Measurements from ENCODE around the gene IGF2R.
A peak's percentile ranks its signal among the peaks of the same experiment; 100 is the strongest.

Gene IGF2R

DNA sequence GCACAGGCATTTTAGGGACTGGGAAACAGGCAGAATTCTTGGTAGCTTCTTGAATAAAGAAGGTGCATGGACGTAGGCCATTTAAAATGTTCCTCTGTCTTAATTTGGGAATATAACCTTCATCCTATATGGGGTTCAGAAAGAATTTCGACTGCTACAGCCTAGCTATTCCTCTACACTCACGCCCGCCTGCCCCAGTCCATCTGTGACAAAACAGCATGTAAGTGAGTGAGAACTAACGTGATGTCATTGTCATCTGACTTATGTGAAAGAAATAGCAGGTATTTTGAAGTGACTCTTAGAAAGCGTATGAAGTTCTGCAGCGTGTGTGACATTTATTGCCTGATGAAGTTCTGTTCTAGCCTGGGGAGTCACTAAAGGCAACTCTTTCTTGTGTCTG, 100.6 kb downstream of the IGF2R start:
- Mint-ChIP-seq H3K27me3 (no peaks in the 10 kb centered on the region), H3K36me3 (peaks cover 35% of the 10 kb centered on the region), H3K4me3 (no peak overlapping the region), H3K27ac (no peak overlapping the region), H3K9me3 (no peaks in the 10 kb centered on the region), H3K4me1 (peaks cover 36% of the 10 kb centered on the region)

GRCh38 chr6:160070427-160070826, 101.5 kb downstream of the IGF2R start:
- Mint-ChIP-seq H3K36me3 (peaks cover 27% of the 10 kb centered on the region), H3K4me1 (peaks cover 36% of the 10 kb centered on the region), H3K9me3 (no peaks in the 10 kb centered on the region), H3K27me3 (no peaks in the 10 kb centered on the region), H3K27ac (no peak overlapping the region), H3K4me3 (no peak overlapping the region)

DNA sequence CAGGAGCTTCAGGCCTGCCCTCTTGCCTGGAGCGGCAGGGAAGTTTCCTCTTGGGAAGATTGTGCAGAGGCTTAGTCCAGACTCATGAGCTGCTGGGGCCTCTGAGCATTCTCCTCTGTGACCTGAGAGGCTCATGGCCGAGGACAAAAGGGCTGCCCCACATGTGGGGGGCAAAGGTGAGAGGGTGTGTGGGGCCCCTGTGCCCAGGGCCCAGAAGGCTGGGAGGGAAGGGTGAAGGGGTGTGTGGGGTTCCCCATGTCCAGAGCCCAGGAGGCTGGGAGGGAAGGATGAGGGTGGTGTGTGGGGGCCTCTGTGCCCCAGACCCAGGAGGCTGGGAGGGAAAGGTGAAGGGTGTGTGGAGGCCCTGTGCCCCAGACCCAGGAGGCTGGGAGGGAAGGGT, 101.9 kb downstream of the IGF2R start:
- H3K27me3 Mint-ChIP-seq = no peaks in the 10 kb centered on the region
- peaks cover 36% of the 10 kb centered on the region for H3K4me1 Mint-ChIP-seq
- no peak overlapping the region for H3K4me3 Mint-ChIP-seq
- no peak overlapping the region for H3K27ac Mint-ChIP-seq
- peaks cover 25% of the 10 kb centered on the region for H3K36me3 Mint-ChIP-seq
- H3K9me3 Mint-ChIP-seq = no peaks in the 10 kb centered on the region

GRCh38 chr6:160071805-160072690, 103.2 kb downstream of the IGF2R start:
- Mint-ChIP-seq H3K4me3 (no peak overlapping the region), H3K36me3 (peaks cover 22% of the 10 kb centered on the region), H3K27me3 (no peaks in the 10 kb centered on the region), H3K9me3 (no peaks in the 10 kb centered on the region), H3K27ac (no peak overlapping the region), H3K4me1 (peaks cover 31% of the 10 kb centered on the region)

- no peaks in the 10 kb centered on the region for H3K9me3 Mint-ChIP-seq
- H3K36me3 Mint-ChIP-seq = peaks cover 20% of the 10 kb centered on the region
- peaks cover 19% of the 10 kb centered on the region for H3K4me1 Mint-ChIP-seq
These were observed 104.4 kb downstream of the IGF2R start for GRCh38 chr6:160073272-160073671.

GRCh38 chr6:160076009-160076408, 107.1 kb downstream of the IGF2R start:
- H3K4me3 Mint-ChIP-seq = no peak overlapping the region
- H3K27me3 Mint-ChIP-seq = no peaks in the 10 kb centered on the region
- peaks cover 13% of the 10 kb centered on the region for H3K36me3 Mint-ChIP-seq
- H3K9me3 Mint-ChIP-seq = no peaks in the 10 kb centered on the region
- H3K4me1 Mint-ChIP-seq = no peaks in the 10 kb centered on the region
- no peak overlapping the region for H3K27ac Mint-ChIP-seq

More at GRCh38 chr6:160073272-160073671, 104.4 kb downstream of the IGF2R start:
- Mint-ChIP-seq H3K27me3 (no peaks in the 10 kb centered on the region), H3K4me3 (no peak overlapping the region), H3K27ac (no peak overlapping the region)

- H3K4me1 Mint-ChIP-seq = no peaks in the 10 kb centered on the region
- no peaks in the 10 kb centered on the region for H3K9me3 Mint-ChIP-seq
- H3K36me3 Mint-ChIP-seq = peaks cover 17% of the 10 kb centered on the region
- H3K4me3 Mint-ChIP-seq = no peak overlapping the region
- H3K27ac Mint-ChIP-seq = no peak overlapping the region
- H3K27me3 Mint-ChIP-seq = no peaks in the 10 kb centered on the region
These were observed 108.1 kb downstream of the IGF2R start for GRCh38 chr6:160077024-160077423.

DNA sequence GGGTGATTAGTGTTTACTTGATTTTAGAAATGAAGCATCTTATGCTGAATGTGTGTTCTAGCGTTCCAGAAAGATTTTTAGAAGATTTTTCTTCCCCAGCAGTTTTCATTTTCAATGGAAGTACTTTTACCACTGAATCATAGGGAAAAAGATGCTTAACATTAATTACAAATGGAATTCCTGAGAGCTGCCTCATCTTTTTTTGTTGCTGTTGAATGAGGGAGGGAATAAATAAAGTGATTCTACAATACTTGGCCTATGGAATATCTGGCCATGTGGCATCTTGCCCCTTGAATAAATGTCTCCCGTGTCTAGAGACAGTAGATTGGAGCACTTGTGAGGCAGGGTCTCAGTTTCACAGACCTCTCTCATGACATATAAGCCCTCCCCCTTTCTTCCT, 108.6 kb downstream of the IGF2R start:
- H3K36me3 Mint-ChIP-seq = peaks cover 15% of the 10 kb centered on the region
- H3K9me3 Mint-ChIP-seq = no peaks in the 10 kb centered on the region
- no peaks in the 10 kb centered on the region for H3K27me3 Mint-ChIP-seq
- no peak overlapping the region for H3K4me3 Mint-ChIP-seq
- no peaks in the 10 kb centered on the region for H3K4me1 Mint-ChIP-seq
- H3K27ac Mint-ChIP-seq = no peak overlapping the region

GRCh38 chr6:160078883-160079685, 110.2 kb downstream of the IGF2R start:
- H3K4me1 Mint-ChIP-seq = no peaks in the 10 kb centered on the region
- H3K27me3 Mint-ChIP-seq = no peaks in the 10 kb centered on the region
- H3K36me3 Mint-ChIP-seq = peaks cover 11% of the 10 kb centered on the region
- no peak overlapping the region for H3K27ac Mint-ChIP-seq
- H3K4me3 Mint-ChIP-seq = no peak overlapping the region
- no peaks in the 10 kb centered on the region for H3K9me3 Mint-ChIP-seq

GRCh38 chr6:160079686-160080043, 110.8 kb downstream of the IGF2R start:
- Mint-ChIP-seq H3K27me3 (no peaks in the 10 kb centered on the region), H3K4me3 (no peak overlapping the region), H3K4me1 (no peaks in the 10 kb centered on the region), H3K36me3 (peaks cover 14% of the 10 kb centered on the region), H3K27ac (no peak overlapping the region), H3K9me3 (no peaks in the 10 kb centered on the region)

DNA sequence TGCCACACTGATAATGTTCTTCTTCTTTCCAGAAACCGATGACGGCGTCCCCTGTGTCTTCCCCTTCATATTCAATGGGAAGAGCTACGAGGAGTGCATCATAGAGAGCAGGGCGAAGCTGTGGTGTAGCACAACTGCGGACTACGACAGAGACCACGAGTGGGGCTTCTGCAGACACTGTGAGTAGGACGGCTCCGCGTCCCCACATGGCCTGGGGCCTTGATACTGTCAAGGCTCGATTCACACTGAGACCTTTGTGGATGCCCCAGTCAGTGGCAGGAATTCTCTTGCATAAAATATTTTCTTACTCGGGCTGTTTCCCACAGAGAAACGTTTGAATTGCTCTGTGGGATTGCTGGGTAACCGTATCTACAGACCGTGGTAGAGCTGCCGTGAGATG, 111.2 kb downstream of the IGF2R start:
- peaks cover 17% of the 10 kb centered on the region for H3K36me3 Mint-ChIP-seq
- H3K9me3 Mint-ChIP-seq = no peaks in the 10 kb centered on the region
- no peaks in the 10 kb centered on the region for H3K27me3 Mint-ChIP-seq
- H3K27ac Mint-ChIP-seq = no peak overlapping the region
- H3K4me1 Mint-ChIP-seq = no peaks in the 10 kb centered on the region
- no peak overlapping the region for H3K4me3 Mint-ChIP-seq

GRCh38 chr6:160081398-160081797, 112.5 kb downstream of the IGF2R start:
- H3K9me3 Mint-ChIP-seq = no peaks in the 10 kb centered on the region
- H3K27me3 Mint-ChIP-seq = no peaks in the 10 kb centered on the region
- peaks cover 8% of the 10 kb centered on the region for H3K4me1 Mint-ChIP-seq
- H3K4me3 Mint-ChIP-seq = no peak overlapping the region
- H3K36me3 Mint-ChIP-seq = peaks cover 25% of the 10 kb centered on the region
- no peak overlapping the region for H3K27ac Mint-ChIP-seq

DNA sequence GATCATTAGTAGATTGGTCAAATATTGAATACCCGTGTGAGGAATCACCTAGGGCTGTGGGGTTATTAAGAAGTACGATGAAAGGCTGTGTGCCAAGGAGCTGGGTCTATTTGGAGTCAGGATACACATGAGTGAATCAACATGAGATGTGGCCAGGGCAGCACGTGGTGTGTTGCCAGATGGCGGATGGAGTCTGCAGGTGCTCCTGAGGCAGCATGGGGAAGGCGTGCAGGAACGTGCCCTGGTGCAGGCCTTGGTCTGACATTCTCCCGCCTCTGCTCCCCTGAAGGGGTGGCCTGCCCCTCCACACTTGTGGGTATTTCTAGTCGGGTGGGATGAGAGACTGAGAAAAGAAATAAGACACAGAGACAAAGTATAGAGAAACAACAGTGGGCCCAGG, 113.7 kb downstream of the IGF2R start:
- Mint-ChIP-seq H3K27ac (no peak overlapping the region), H3K27me3 (no peaks in the 10 kb centered on the region), H3K9me3 (no peaks in the 10 kb centered on the region), H3K4me1 (peaks cover 8% of the 10 kb centered on the region), H3K36me3 (peaks cover 24% of the 10 kb centered on the region), H3K4me3 (no peak overlapping the region)

DNA sequence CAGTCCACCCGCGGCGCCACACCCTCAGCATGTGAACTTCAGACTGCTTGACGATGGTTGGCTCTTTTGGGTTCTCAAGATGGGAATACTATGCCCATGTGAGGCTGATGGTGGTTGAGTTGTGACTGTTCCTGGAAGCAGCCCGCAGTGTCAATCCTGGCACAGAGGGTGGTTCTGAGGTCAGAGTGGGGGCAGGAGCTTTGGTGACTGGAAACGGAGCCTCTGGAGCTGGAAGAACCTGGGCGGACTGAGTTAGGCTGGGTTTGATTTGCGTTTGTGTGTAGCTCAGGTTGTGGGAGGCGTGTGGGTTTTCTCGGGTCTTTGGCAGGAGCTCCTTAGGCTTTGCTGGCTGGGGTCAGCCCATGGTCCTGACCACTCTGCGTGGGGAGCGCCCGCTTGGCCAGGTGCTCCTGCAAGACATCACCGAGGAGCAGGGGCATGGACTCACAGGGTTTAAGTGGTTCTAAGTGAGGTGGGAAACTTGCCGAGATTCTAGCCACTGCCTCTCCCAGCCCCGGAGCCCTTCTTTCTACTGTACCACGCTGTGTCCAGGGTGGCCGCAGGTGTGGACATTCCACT, 115.4 kb downstream of the IGF2R start:
- Mint-ChIP-seq H3K9me3 (no peaks in the 10 kb centered on the region), H3K36me3 (peaks cover 29% of the 10 kb centered on the region), H3K4me1 (peaks cover 8% of the 10 kb centered on the region), H3K4me3 (no peak overlapping the region), H3K27me3 (no peaks in the 10 kb centered on the region), H3K27ac (peak overlapping the region; percentile 73)

GRCh38 chr6:160085226-160085625, 116.3 kb downstream of the IGF2R start:
- peaks cover 30% of the 10 kb centered on the region for H3K36me3 Mint-ChIP-seq
- H3K9me3 Mint-ChIP-seq = no peaks in the 10 kb centered on the region
- no peak overlapping the region for H3K4me3 Mint-ChIP-seq

More at GRCh38 chr6:160085226-160085625, 116.3 kb downstream of the IGF2R start:
- peaks cover 8% of the 10 kb centered on the region for H3K4me1 Mint-ChIP-seq
- no peaks in the 10 kb centered on the region for H3K27me3 Mint-ChIP-seq
- H3K27ac Mint-ChIP-seq = peak overlapping the region; percentile 1
